GM21528 (cell line): ENCODE results near the gene TAPT1.

Source experiments
- ATAC-seq: cut with Tn5 transposase; IDR thresholded peaks from one replicate; pipeline ENCODE4 v1.9.1; 2021; ENCODE audit warnings: mild to moderate bottlenecking, moderate library complexity; ENCODE audit not compliant: unreplicated experiment, low FRiP score

Gene TAPT1

GRCh38 chr4:16114546-16114945, 111.7 kb downstream of the TAPT1 start:
- no peak for ATAC-seq

GRCh38 chr4:16113741-16114140, 112.5 kb downstream of the TAPT1 start:
- no peak for ATAC-seq

- ATAC-seq: no peak
Observed at GRCh38 chr4:16111533-16111932, 114.7 kb downstream of the TAPT1 start.

GRCh38 chr4:16110661-16111290, 115.5 kb downstream of the TAPT1 start:
- no peak for ATAC-seq
